CD14-positive monocyte (primary cell): ENCODE data around the gene CEP20. TPM values are rescaled to one million over a fixed set of nuclear protein-coding genes. Genes with fewer than 3 reads are reported as not detected.

Experiments
- DNase-seq, 3 donors: peaks; one replicate each; pipeline ENCODE4 v3.0.0-alpha.2; 2011 to 2022
- H2AFZ ChIP-seq: 2 replicates; pipeline ENCODE4 v1.6.0; 2012; ENCODE audit warnings: mild to moderate bottlenecking, low read depth, low read length, inconsistent platforms; ENCODE audit not compliant: insufficient read depth, poor library complexity, severe bottlenecking
- H3K27ac ChIP-seq, 2 donors: 1 replicate in 1 of 2; 2 replicates in 1 of 2; pipeline ENCODE4 v1.5.1; 2012 to 2013; ENCODE audit warnings: low read length in 2 of 2, control low read depth in 1 of 2, inconsistent platforms in 1 of 2, low read depth in 1 of 2, mild to moderate bottlenecking in 1 of 2
- H3K27me3 ChIP-seq, 2 donors: one replicate each; pipeline versions ENCODE4 v1.6.0 to v1.6.1; 2011 to 2013; ENCODE audit warnings: low read length in 2 of 2; ENCODE audit not compliant: control insufficient read depth in 2 of 2, insufficient read depth in 2 of 2
- H3K36me3 ChIP-seq, 2 donors: replicated peaks in 1 of 2; 1 replicate in 1 of 2; 2 replicates in 1 of 2; pipeline versions ENCODE4 v1.5.1 to v1.6.1; 2012 to 2013; ENCODE audit warnings: low read length in 2 of 2, control low read depth in 1 of 2, inconsistent platforms in 1 of 2, mild to moderate bottlenecking in 1 of 2; ENCODE audit not compliant: insufficient read depth in 2 of 2, control insufficient read depth in 1 of 2
- H3K4me1 ChIP-seq, 2 donors: 1 replicate in 1 of 2; 2 replicates in 1 of 2; pipeline versions ENCODE4 v1.5.1 to v1.6.1; 2012 to 2013; ENCODE audit warnings: low read length in 2 of 2, control low read depth in 1 of 2, inconsistent platforms in 1 of 2, mild to moderate bottlenecking in 1 of 2, moderate library complexity in 1 of 2; ENCODE audit not compliant: insufficient read depth in 2 of 2, control insufficient read depth in 1 of 2
- H3K4me2 ChIP-seq: replicated peaks from 2 replicates; pipeline ENCODE3; 2012; ENCODE audit warnings: low read length, moderate library complexity, mild to moderate bottlenecking; ENCODE audit not compliant: poor library complexity, severe bottlenecking; ENCODE audit errors: extremely low read depth
- H3K4me3 ChIP-seq, 3 experiments: fragments of 200-600 bp in 1 of 3; sonication (generic) in 1 of 3; replicated peaks in 1 of 3; 1 replicate in 2 of 3; 2 replicates in 1 of 3; pipeline ENCODE4 v1.5.1; 2011 to 2013; ENCODE audit warnings: low read length in 3 of 3, mild to moderate bottlenecking in 3 of 3, control low read depth in 2 of 3, low read depth in 2 of 3, inconsistent platforms in 1 of 3, moderate library complexity in 1 of 3
- H3K79me2 ChIP-seq: 2 replicates; pipeline ENCODE4 v1.6.0; 2012; ENCODE audit warnings: mild to moderate bottlenecking, control low read depth, inconsistent platforms, low read length, moderate library complexity; ENCODE audit not compliant: insufficient read depth
- H3K9ac ChIP-seq: 2 replicates; pipeline ENCODE4 v1.6.0; 2017; ENCODE audit warnings: low read length, mild to moderate bottlenecking; ENCODE audit not compliant: insufficient read depth, poor library complexity, severe bottlenecking
- H3K9me3 ChIP-seq, 2 donors: replicated peaks in 1 of 2; 1 replicate in 1 of 2; 2 replicates in 1 of 2; pipeline versions ENCODE4 v1.5.1 to v1.6.1; 2012 to 2013; ENCODE audit warnings: low read length in 2 of 2, control low read depth in 1 of 2; ENCODE audit not compliant: control insufficient read depth in 1 of 2, insufficient read depth in 1 of 2
- H4K20me1 ChIP-seq: 2 replicates; pipeline ENCODE4 v1.6.0; 2012; ENCODE audit warnings: mild to moderate bottlenecking, low read length, control low read depth, moderate library complexity; ENCODE audit not compliant: insufficient read depth
- H3K27ac Mint-ChIP-seq, 7 donors: one replicate each; pipeline ENCODE4 v1.8.0; 2020; ENCODE audit warnings: mild to moderate bottlenecking in 7 of 7, mixed read lengths in 7 of 7, moderate library complexity in 6 of 7, inconsistent platforms in 2 of 7
- H3K27me3 Mint-ChIP-seq, 3 donors: one replicate each; pipeline ENCODE4 v1.8.0; 2021 to 2022; ENCODE audit warnings: low read depth in 3 of 3, mild to moderate bottlenecking in 3 of 3, mixed read lengths in 3 of 3, moderate library complexity in 3 of 3, inconsistent platforms in 1 of 3
- H3K36me3 Mint-ChIP-seq, 2 donors: one replicate each; pipeline ENCODE4 v1.8.0; 2020; ENCODE audit warnings: mixed read lengths in 2 of 2, inconsistent platforms in 1 of 2, mild to moderate bottlenecking in 1 of 2
- H3K4me1 Mint-ChIP-seq: one replicate; pipeline ENCODE4 v1.8.0; 2020; ENCODE audit warnings: mild to moderate bottlenecking, mixed read lengths
- H3K4me3 Mint-ChIP-seq, 2 donors: one replicate each; pipeline ENCODE4 v1.8.0; 2020; ENCODE audit warnings: mild to moderate bottlenecking in 2 of 2, mixed read lengths in 2 of 2, moderate library complexity in 1 of 2
- H3K9me3 Mint-ChIP-seq, 7 donors: one replicate each; pipeline ENCODE4 v1.8.0; 2020 to 2022; ENCODE audit warnings: mixed read lengths in 7 of 7, mild to moderate bottlenecking in 6 of 7, moderate library complexity in 6 of 7, inconsistent platforms in 2 of 7
- CTCF ChIP-seq: fragments of 200-600 bp; IDR thresholded peaks from one replicate; pipeline ENCODE4 v1.8.0; 2022; ENCODE audit warnings: antibody characterized with exemption, mild to moderate bottlenecking
- WGBS: methylation state at CpG from one replicate; pipeline ENCODE4 v1.1.5; 2013; ENCODE audit warnings: missing lambda C conversion rate; ENCODE audit not compliant: insufficient coverage; 5-methylcytosine and 5-hydroxymethylcytosine counted together
- intact Hi-C, 2 donors: fragments of 100-400 bp; cut with micrococcal nuclease; formaldehyde crosslinking; loops; one replicate each; pipeline versions ENCODE4 v1.15.0 to v1.15.1; 2023
- polyA plus RNA-seq, 3 donors: library from polyadenylated mRNA; depleted of rRNA in 1 of 3; unstranded in 2 of 3; stranded (reverse) in 1 of 3; fragments of 300-500 nt in 2 of 3; fragments of >200 nt in 1 of 3; fragmentation: Illumina TruSeq in 2 of 3; gene quantifications; 1 replicate in 2 of 3; 2 replicates in 1 of 3; pipeline ENCODE4 v1.2.3, GENCODE V29; 2012 to 2021

CEP20 gene
- polyA plus RNA-seq, 3 donors, result 11.6 to 27.3 (median 24.7) TPM

GRCh38 chr16:15829460-15829859 lies 58.9 kb downstream of the CEP20 start:
- H3K4me2 ChIP-seq, result no peak overlapping the region
- H3K4me3 ChIP-seq, result no peak overlapping the region
- Mint-ChIP-seq H3K27ac (no peak overlapping the region), H3K36me3 (no peaks in the 10 kb centered on the region), H3K4me1 (peaks cover 35% of the 10 kb centered on the region), H3K9me3 (peaks cover 0 to 4% (median 0%) of the 10 kb centered on the region in 7 donors), H3K27me3 (peaks cover 0 to 4% (median 0%) of the 10 kb centered on the region in 3 donors), H3K4me3 (no peak overlapping the region)
- no peaks in the 10 kb centered on the region for H3K36me3 ChIP-seq
- no peaks in the 10 kb centered on the region for H3K79me2 ChIP-seq
- H3K27me3 ChIP-seq, result no peaks in the 10 kb centered on the region
- TF ChIP-seq CTCF, result no peak
- peak overlapping the region in 1 of 2 donors; percentile 10 for H3K27ac ChIP-seq
- peaks cover 34 to 40% of the 10 kb centered on the region in 2 donors for H3K4me1 ChIP-seq
- no peaks in the 10 kb centered on the region for H3K9me3 ChIP-seq
- no peaks in the 10 kb centered on the region for H4K20me1 ChIP-seq
- H2AFZ ChIP-seq, result no peak overlapping the region
- no peak overlapping the region for H3K9ac ChIP-seq
- WGBS, result 7% methylated on average over 8 of the region's 9 CpGs
- DNase-seq, result peak in 2 of 3 donors; percentile 1 to 37
- intact Hi-C loops, result no loop called here

GRCh38 chr16:15827709-15828343 lies 60.6 kb downstream of the CEP20 start:
- H3K27ac ChIP-seq, result no peak overlapping the region
- no peak overlapping the region for H3K4me3 ChIP-seq
- no peaks in the 10 kb centered on the region for H3K36me3 ChIP-seq
- H3K27me3 Mint-ChIP-seq, result peaks cover 0 to 4% (median 0%) of the 10 kb centered on the region in 3 donors
- H3K4me3 Mint-ChIP-seq, result no peak overlapping the region
- TF ChIP-seq CTCF, result no peak
- H3K9me3 Mint-ChIP-seq, result peaks cover 0 to 4% (median 0%) of the 10 kb centered on the region in 7 donors
- H3K79me2 ChIP-seq, result no peaks in the 10 kb centered on the region
- peaks cover 19% of the 10 kb centered on the region for H3K4me1 Mint-ChIP-seq
- H4K20me1 ChIP-seq, result no peaks in the 10 kb centered on the region
- H2AFZ ChIP-seq, result no peak overlapping the region
- H3K4me2 ChIP-seq, result no peak overlapping the region
- no peak for DNase-seq
- H3K9me3 ChIP-seq, result no peaks in the 10 kb centered on the region
- H3K27ac Mint-ChIP-seq, result no peak overlapping the region
- peaks cover 20 to 24% of the 10 kb centered on the region in 2 donors for H3K4me1 ChIP-seq
- intact Hi-C loops, result no loop called here
- no peak overlapping the region for H3K9ac ChIP-seq
- 95% methylated on average over 4 of the region's 11 CpGs for WGBS
- no peaks in the 10 kb centered on the region for H3K36me3 Mint-ChIP-seq
- no peaks in the 10 kb centered on the region for H3K27me3 ChIP-seq
